ENCODE data around the gene USP5.

Gene USP5

DNA sequence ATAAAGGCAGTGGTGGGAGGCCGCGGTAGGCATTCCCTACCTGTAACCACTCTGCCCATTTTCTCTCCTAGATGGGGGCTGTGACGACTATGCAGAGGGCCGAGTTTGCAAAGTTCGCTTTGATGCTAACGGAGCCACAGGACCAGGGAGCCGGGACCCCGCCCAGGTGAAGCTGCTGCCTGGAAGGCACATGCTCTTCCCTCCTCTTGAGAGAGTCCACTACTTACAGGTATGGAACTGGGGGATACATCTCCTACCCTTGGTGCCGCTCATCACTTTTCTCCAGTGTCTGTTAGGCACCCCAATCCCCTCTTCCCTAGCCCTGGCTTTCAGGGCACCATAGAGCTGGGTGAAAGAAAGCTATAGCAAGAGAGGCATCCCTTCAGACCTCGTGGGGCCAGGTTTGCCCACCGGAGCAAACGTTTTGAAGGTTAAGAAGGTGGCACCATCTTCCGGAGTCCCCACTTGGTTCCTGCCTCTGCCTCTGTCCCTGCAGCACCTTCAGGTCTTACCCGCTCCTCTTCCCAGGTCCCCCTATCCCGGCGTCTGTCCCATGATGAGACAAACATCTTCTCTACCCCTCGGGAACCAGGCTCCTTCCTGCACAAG is 25.7 kb upstream of the USP5 start:
- DNase-seq (ENCODE audit: low spot score), result no peak

DNA sequence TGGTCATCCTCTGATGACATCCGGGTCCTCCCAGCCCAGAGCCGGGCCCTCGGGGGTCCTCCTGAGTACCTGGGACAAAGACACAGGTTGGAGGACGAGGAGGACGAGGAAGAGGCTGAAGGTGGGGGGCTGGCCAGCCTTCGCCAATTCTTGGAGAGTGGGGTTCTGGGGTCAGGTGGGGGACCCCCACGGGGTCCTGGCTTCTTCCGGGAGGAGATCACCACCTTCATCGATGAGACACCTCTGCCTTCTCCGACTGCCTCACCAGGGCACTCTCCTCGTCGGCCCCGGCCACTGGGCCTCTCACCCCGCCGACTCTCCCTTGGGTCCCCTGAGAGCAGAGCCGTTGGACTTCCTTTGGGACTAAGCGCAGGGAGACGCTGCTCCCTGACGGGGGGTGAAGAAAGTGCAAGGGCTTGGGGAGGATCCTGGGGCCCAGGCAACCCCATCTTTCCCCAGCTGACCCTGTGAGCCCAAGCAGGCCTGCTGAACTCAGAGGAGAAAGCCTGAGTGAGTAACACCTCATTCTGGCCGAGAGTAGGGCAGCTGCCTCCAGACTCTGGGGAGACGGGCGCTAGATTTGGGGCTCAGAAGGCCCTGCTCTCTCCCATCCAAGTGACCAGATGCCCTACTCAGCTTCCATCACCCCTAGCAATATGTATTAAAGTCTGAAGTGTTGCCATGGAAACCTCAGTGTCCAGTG is 25.1 kb upstream of the USP5 start:
- no peak for DNase-seq (ENCODE audit: low spot score)

DNA sequence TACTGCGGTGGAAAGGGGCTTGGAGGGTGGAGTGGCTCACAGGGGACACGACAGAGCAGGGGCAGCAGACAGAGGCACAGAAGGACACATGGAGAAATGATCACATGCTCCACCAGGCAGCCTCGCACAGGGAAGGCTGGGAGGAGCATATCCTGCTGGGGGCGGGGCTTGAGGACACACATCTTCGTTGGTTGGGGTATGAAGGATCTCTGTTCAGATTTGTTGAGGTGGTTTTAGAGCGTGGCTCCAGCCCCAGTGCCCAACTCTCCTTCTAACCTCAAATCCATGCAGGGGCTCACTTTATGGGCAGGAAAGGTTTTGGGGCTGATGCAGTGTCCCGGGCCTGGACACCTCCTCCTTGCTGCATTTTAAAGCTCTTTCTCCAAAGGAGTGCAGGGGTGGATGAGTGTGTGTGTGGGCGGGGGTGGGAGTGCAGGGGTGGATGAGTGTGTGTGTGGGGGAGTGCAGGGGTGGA is 24.5 kb upstream of the USP5 start:
- DNase-seq (ENCODE audit: low spot score), result peak; percentile 89

DNA sequence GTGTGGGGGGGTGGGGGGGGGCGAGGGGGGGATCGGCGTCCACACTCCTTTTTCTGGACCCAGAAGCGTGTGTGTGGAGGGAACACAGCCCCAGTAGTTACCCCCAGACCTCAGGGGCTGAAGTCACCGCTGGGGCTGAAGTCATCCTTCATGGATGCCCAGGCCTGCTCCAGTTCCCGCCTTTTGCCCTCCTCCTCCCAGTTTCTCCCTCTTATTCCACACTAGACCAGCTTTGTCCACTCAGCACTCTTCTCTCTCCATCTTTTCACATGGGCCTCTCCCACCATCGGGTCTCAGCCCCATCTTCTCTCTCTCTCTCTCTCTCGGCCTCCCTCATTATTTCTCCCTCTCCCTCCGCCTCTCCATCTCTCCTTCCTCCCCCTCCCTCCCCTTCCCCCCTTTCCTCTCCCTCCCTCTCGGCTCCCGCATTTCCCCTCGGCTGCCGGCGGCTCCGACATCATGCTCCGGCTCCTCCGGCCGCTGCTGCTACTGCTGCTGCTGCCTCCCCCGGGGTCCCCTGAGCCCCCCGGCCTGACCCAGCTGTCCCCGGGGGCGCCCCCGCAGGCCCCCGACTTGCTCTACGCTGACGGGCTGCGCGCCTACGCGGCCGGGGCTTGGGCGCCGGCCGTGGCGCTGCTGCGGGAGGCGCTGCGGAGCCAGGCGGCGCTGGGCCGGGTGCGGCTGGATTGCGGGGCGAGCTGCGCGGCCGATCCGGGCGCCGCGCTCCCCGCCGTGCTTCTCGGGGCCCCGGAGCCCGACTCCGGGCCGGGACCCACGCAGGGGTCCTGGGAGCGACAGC is 23.8 kb upstream of the USP5 start, which contains the start of gene P3H3:
Gene P3H3, plus strand, starts transcription at position 426 of the 799 bp plus-strand sequence. Its CDS starts 34 bp downstream, at position 460.
- peak; percentile 71 for DNase-seq (ENCODE audit: low spot score)

DNA sequence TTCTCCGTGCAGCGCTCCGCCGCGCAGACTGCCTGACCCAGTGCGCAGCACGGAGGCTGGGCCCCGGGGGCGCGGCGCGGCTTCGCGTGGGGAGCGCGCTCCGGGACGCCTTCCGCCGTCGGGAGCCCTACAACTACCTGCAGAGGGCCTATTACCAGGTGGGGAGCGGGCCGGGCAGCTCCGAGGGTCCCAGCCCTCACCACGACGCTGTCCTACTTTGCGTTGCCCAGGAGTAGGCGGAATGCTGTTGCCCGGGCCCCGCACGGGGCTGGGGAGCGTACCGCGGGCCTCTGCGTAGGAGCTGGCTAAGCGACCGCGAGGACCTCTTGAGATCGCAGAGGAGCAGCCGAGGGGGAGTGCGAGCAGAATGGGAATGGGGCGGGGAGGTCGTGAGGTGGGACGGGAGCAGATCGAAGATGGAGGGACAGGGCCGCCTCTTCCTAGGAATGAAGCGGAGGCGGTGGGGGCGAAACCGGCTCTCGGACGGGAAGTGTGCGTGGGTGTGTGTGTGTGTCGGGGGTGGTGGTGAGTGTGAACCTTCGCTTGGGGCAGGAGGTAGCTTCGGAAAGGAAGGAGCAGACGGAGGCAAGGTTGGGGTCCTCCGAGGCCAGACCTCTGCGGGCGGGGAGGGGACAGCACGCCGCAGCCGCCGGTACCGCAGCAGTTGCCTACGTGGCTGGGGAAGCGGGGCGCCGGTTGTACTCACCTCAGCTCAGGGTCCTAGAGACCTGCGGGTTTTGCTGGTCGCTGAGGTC is 23.0 kb upstream of the USP5 start:
- peak; percentile 65 for DNase-seq (ENCODE audit: low spot score)

DNA sequence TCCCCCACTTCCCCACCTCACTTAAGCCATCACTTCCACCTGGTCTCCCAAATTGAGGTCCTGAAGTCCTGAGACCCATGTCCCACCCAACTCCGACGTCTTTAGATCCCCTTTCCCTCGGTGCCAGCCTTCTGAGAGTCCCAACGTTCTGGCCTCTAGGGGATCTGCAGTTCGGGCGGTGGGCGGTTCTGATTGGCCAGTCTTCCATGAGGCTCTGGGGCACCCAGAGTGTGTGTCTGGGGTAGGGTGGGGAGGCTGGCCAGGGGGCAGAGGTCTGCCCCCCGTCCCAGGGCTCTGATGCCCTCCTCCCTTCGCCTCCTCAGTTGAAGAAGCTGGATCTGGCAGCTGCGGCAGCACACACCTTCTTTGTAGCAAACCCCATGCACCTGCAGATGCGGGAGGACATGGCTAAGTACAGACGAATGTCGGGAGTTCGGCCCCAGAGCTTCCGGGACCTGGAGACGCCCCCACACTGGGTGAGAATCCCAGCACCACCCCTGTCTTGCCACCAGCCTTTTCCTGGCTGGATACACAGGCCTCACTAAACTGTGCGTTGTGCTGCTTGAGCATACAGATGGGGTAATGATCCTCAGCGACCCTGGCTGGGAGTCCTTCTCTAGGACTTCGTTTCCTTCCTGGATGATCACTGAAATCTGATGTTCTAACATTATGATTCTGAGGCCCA is 22.3 kb upstream of the USP5 start:
- no peak for DNase-seq (ENCODE audit: low spot score)

DNA sequence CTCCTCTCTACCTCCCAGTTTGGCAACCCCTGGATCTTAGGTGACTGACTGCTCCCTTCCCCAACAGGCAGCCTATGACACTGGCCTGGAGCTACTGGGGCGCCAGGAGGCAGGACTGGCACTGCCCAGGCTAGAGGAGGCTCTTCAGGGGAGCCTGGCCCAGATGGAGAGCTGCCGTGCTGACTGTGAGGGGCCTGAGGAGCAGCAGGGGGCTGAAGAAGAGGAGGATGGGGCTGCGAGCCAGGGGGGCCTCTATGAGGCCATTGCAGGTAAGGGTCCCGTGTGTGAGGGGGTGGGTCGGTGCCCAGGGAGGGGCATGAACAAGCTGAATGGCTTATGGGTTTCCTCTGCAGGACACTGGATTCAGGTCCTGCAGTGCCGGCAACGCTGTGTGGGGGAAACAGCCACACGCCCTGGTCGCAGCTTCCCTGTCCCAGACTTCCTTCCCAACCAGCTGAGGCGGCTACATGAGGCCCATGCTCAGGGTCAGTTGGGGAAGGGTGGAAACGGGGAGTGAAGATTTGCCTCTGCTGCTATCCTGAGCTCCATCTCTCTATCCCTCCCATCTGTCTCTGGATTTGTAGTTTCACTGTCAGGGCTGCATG is 21.6 kb upstream of the USP5 start:
- DNase-seq (ENCODE audit: low spot score), result no peak

DNA sequence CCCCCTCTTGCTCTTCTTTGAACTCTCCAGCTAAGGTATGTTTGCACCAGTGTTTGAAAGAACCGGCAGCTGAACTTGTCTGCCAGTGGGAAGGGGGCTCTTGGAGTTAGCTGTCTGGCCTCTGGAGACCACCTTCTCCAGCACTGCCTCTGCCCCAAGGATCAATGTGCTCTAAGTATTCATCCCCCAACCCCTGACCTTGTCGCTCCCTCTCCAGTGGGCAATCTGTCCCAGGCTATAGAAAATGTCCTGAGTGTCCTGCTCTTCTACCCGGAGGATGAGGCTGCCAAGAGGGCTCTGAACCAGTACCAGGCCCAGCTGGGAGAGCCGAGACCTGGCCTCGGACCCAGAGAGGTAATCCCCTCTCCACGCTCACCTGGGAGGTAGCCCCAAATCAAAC is 21.0 kb upstream of the USP5 start:
- no peak for DNase-seq (ENCODE audit: low spot score)

DNA sequence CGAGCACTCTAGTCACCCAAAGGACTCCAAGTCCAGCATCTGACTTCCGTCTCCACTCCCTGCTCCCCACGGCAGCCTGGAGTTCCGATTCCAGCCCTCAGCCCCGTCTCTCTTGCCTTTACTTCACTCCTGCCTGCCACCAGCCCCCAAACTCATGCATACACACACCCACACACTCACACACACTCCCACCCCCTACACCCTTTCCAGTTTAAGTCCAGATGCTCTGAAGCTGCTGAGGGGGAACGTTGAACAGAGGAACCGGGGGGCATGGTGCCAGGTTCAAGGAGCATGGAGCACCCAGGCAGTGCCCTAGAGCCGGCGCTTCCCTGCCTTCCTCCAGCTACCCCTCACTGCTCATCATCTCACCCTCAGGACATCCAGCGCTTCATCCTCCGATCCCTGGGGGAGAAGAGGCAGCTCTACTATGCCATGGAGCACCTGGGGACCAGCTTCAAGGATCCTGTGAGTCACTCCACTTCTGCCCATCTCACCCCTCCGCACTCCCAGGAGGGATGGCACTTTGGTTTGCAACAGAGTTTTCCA is 20.4 kb upstream of the USP5 start:
- no peak for DNase-seq (ENCODE audit: low spot score)

DNA sequence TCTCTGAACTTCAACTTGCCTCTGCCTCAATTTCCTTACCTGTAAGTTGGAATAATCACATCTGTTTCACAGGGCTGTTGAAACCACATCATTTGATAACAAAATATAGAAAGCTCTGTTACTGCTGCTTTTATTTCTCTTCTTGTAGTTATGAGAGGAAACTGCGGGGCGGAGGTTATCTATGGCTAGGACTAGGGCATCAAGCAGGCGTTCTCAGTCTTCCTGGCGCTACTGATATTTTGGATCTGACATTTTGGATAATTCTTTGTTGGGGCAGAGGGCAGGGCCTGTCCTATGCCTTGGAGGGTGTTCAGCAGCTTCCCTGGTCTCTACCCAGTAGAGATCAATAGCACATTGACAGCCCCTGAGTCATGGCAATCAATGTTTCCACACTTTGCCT is 19.8 kb upstream of the USP5 start:
- DNase-seq (ENCODE audit: low spot score), result no peak

DNA sequence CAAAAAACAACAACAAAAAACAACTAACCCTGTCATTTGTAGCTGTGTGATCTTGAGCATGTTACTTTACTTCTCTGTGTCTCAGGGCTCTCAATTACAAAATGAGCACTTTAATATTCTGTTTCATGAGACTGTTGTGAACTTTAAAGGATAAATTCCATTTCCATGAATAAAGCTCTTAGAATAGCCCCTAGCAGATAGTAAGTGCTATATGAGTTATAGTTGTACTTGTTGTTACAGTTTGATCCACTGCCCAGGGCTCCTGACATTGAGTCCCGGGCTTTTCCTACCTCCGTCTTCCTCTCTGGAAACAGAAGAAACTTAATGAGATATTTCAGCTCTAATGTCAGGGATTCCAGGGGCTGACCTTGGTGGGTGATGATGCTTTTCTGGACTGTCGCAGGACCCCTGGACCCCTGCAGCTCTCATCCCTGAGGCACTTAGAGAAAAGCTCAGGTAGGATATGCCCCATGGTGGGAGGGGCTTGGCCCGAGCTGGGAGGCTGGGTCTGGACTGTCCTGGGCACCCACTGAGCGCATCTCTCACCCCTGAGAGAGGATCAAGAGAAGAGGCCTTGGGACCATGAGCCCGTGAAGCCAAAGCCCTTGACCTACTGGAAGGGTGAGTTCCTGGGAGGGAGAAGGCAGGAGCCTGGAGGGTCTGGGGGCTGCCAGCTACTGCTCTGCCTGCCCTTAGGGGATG is 18.6 kb upstream of the USP5 start:
- no peak for DNase-seq (ENCODE audit: low spot score)

DNA sequence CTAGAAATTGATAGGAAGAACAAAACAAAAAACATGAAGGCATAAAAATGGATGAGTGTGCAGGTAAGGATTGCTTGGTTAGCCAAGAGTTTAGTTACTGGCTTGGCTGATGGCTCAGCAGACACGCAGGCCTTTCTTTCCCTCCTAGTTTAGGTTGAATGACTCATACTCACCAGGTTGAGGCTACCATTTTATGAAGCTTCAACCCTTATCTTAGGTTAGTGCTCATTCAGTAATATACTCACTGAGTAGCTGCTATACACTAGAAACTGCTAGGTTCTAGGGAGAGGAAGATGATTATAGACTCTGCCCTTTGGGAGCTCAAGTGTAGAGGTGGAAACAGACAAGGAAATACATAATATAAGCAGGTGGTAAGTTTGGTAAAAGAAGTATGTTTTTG is 17.7 kb upstream of the USP5 start:
- DNase-seq (ENCODE audit: low spot score), result no peak

DNA sequence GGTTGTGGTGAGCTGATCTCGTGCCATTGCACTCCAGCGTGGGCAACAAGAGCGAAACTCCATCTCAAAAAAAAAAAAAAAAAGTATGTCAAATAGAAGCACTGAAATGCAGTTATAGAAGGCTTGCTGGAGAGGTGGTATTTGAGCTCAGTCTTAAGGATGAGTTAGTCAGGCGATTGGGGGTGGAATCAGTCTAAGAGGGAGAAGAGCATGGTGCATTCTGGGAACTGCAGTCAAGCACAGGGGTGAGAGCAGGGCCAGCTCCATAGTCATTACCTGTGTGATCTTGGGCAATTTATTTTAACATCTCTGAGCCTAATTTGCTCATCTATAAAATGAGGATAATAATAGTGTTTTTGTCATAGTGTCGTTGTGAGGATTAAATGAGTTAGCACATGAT is 17.1 kb upstream of the USP5 start:
- DNase-seq (ENCODE audit: low spot score), result no peak

DNA sequence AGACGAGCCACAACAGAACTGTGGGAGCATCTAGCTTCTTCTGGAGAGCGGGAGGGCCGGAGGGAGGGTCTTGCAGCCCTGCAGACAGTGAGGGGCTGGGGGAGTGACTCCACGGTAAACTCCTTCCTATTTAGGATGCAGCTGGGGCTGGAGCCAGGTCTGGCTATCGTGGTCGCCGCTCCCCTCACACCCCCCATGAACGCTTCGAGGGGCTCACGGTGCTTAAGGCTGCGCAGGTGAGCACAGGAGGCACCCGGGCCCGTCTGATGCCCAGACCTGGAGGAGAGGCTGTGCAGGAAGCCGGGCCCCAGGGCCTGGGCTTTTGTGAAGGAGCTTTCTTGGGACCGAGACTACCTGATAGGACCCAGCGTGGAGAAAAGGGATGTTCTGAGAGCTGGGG is 15.1 kb upstream of the USP5 start:
- no peak for DNase-seq (ENCODE audit: low spot score)

DNA sequence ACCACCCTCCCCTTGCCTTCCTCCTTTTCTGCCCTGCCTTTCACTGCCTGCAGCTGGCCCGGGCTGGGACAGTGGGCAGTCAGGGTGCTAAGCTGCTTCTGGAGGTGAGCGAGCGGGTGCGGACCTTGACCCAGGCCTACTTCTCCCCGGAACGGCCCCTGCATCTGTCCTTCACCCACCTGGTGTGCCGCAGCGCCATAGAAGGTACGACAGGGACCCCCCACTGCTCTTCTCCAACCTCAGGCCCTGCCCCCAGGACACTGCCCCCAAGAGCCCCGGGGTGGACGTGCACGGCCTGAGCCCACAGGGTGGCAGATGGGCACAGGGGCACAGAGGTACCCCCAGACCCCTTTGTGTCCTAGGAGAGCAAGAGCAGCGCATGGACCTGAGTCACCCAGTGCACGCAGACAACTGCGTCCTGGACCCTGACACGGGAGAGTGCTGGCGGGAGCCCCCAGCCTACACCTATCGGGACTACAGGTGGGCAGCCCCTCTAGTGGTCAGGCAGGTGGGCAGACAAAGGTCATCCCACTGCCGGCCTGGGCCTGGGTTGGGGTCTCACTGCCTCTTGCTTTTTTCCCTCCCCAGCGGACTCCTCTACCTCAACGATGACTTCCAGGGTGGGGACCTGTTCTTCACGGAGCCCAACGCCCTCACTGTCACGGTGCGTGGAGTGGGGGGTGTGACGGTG is 14.4 kb upstream of the USP5 start:
- DNase-seq (ENCODE audit: low spot score), result no peak

DNA sequence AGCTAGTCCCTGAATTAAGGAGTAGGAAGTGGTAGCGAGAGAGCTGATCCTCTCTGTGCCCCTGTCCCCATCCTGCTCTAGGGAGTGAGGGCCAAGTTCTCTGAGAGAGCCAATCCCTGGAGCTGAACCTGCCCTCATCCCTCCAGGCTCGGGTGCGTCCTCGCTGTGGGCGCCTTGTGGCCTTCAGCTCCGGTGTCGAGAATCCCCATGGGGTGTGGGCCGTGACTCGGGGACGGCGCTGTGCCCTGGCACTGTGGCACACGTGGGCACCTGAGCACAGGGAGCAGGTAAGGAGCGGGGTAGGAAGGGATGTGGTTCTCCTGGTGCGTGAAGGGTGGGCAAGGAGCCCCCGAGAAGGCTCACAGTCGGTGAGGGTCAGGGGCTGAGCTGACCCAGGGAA is 13.1 kb upstream of the USP5 start:
- no peak for DNase-seq (ENCODE audit: low spot score)

DNA sequence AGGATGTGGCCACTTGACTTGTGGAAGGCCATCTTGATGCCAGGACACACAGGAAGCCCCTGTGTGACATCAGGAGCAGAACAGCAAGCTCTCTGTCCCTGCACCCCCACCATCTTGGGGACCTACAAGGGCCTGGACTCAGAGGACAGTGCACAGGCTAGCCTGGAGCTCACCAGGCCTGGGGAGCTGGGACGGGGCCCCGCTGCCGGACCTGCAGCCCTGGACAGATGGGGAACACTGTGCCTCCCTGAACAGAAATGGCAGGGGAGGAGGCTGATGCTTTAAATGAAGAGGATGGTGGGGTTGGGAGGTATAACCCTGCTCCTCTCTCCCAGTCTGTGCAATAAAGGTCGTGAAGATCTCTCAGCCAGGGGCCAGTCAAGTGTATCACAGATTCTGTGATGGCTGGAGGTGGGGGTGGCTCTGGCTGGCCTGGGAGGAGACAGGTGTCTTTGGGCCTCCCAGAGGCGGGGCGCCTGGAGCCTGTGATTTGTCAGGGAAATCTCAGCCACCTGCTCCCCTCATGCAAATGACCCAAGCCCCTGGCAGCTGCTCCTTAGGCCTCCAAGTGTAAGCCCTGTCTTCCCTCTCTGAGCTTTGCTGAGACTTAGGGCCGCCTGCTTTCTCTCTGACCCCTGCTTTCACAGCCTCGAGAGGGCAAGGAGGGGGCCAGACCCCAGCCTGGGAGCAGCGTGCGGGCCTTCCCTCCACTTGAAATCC is 12.3 kb upstream of the USP5 start:
- DNase-seq (ENCODE audit: low spot score), result no peak

DNA sequence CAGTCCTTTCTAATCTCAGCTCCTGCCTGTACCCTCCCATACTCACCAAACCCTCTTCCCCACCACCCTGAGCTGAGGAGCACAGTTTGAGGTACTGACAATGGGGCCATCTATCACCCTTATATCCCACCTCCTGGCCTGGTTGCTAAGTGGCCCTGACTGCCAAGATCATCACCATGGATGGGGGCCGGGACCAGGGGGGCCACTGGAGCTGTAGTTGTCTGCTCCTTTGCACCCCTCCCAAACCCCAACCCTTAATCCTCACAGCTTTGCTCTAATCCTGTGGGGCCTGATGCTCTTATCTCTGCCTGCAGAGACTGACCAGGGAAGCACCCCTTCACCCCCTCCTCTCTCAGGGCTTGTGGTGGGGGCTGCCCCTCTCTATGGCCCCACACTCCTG is 11.6 kb upstream of the USP5 start:
- no peak for DNase-seq (ENCODE audit: low spot score)

Measured in SW480 (cell line).